Stimulated activated CD4-positive, alpha-beta T cell treated with anti-CD3 and anti-CD28 coated beads, Interleukin-4, amount 100 ng/mL, for 4 hours (primary cell): ENCODE data around the gene SAMD4B.

Experiments
- DNase-seq, 2 experiments: peaks; one replicate each; pipeline ENCODE4 v3.0.0-alpha.2; 2020

Gene SAMD4B

GRCh38 chr19:39397360-39398296, 55.4 kb downstream of the SAMD4B start:
- DNase-seq: peak; percentile 91 to 96

DNA sequence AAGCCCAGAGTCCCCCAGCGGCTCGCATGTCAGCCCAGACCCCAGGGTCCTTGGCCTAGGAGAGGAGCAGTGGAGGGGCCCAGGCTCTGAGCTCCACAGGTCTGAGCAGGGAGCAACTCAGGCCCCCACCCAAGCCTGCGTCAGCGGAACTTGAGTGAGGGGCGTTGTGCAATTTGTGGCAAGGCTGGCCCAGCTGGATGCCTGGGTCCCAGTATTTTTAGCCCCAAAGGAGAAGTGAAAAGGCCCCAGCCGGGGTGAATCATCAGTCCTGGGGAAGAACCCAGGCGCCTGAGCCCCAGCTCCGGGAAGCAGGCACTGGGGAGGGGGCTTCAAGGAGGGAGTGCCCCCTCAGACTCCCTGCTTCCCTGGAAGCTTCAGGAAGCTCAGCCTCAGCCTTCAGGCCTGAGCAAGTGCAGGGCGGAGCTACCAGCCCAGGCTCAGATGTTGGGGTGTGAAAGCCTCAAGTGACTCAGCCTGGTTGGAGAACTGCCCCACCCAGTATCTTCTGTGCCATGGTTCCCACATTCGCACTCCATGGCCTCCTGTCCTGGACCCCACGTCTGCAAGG, 56.2 kb downstream of the SAMD4B start:
- peak; percentile 37 to 52 for DNase-seq

GRCh38 chr19:39399668-39400050, 57.4 kb downstream of the SAMD4B start:
- DNase-seq: no peak

DNA sequence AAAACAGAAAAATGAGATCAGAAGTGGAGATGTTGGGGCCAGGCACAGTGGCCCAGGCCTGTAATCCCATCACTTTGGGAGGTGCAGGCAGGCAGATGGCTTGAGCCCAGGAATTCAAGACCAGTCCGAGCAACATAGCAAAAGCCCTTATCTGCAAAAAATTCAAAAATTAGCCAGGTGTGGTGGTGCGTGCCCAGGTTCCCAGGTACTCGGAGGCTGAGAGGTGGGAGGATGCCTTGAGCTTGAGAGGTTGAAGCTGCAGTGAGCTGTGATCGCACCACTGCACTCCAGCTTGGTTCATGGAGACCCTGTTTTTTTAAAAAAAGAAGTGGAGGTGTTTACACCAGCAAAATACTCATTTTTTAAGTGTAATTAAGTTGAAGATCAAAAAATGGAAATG, 57.8 kb downstream of the SAMD4B start:
- DNase-seq: no peak

GRCh38 chr19:39401070-39401548, 58.9 kb downstream of the SAMD4B start:
- no peak for DNase-seq

DNA sequence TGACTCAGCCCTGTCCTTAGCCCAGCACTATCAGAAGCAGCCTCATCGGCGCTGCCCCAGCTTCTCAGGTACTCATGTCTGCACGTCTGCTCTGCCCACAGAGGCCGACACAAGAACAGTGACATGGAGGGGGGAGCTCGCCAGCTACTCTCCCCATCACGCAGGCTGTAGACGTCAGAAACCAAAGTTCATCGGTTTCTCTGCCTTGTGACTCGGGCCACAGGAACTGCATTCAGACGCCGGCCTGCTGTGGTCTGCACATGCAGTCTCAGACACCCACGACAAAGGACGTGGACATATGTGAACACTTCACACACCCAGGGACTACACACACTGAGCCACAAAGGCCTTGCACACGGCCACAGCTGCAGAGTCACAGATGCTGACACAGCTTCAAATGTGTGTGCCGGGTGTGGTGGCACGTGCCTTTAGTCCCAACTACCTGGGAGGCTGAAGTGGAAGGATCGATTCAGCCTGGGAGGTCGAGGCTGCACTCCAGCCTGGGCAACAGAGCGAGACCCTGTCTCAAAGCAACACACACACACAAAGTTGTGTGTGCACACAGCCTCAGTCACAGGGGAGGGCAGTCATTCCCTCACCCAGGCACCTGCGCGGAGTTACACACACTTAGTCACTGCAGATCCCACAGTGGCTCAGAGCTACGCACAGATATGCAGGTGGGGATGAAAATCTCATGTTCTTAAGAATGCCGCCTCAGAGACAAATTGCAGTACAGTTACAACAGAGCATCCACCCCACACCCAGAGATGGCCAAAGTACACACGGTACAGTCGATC, 59.5 kb downstream of the SAMD4B start:
- DNase-seq: peak; percentile 61 to 79

DNA sequence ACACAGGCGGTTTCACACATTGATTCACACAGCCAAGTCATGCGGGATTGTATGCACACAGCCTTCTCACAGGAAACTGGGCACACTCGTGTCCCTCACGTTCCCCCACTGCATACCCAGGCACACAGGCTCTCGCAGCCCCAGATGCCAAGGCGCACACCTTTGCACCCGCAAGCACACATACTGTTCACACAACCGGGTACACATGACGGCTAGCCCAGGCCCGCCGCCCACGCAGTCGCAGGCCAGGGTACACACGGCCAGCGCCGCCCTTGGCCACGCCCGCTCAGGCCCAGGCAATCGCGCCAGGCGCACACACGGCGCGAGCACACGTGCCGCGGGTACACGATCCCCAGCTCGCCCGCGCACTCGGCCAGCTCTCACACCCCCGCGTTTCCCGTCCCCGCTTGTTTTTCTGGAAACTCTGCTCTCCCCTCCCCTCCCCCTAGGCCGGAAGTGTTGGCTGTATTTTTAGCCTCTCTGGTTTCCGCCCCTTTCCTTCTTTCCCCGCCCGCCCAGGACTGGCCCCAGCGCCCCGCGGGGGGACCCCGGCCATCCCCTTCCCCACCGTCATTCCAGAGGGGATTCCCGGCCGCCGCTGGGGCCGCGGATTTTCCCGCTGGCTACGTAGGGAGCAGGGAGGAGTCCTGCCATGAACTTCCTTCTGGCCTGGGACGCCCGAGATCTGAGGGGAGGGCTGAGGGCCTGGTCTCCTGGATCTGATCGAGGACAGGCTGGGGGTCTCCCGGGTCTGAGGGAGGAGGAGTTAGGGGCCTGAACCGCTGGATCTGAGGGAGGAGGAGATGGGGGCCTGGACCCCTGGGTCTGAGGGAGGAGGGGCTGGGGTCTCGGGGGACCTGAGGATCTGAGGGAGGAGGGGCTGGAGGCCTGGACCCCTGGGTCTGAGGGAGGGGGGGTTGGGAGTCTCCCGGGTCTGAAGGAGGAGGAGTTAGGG, 60.4 kb downstream of the SAMD4B start:
- peak; percentile 79 to 84 for DNase-seq

- DNase-seq: peak; percentile 96
Measured at GRCh38 chr19:39403331-39404312, 61.4 kb downstream of the SAMD4B start.

GRCh38 chr19:39405261-39405957, 63.2 kb downstream of the SAMD4B start:
- DNase-seq: peak in 1 of 2 experiments; percentile 12

GRCh38 chr19:39405958-39406655, 63.9 kb downstream of the SAMD4B start:
- DNase-seq: peak; percentile 83 to 91

DNA sequence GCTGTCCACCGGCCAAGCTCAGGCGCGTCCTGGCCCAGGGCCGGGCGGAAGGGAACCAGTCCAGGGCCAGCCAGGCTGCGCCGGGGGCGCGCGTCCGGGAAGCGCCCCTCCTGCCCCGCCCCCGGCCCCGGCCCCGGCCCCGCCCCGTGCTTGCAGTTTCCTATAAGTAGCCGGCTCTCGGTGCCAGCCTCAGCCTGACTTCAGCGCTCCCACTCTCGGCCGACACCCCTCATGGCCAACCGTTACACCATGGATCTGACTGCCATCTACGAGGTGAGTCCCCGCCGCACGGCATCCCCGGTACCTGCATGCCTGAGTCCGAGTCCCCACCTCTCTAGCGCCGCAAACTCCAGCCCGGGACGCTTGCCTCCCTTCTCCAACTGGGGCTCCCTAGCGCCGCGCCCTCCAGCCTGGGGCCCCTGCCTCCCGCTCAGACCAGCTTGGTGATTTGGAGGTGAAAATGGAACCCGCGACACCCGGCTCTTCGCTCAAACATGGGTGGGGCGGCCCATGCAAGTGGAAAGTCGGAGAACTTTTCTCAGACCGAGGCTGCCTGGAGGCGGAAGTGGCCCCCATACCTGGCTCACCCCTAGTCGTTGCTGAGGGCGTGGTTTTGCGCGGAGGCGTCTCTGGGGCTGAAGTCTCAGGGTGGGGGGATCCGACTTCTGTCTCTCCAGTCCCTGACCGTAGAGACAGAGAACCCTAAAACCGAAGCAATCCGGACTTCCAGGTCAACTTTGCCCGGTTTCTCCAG, 64.6 kb downstream of the SAMD4B start, which contains the start of gene ZFP36:
ZFP36 (plus strand) TSS at position 192 of the 754 bp plus-strand sequence; CDS start at position 250, 58 bp downstream.
- DNase-seq: peak; percentile 82 to 89

DNA sequence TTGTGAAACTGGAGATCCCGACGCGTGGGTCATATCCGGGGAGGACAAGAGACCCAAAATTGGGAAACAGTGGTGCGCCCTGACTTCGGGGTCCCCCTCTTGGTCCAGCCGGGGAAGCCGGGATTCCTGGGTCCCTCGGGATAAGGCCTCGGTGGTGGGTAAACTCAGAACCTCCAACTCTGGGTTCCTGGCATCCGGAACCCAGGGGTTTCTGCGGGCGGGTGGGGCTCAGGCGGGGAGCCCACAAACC, 65.1 kb downstream of the SAMD4B start:
- DNase-seq: no peak

DNA sequence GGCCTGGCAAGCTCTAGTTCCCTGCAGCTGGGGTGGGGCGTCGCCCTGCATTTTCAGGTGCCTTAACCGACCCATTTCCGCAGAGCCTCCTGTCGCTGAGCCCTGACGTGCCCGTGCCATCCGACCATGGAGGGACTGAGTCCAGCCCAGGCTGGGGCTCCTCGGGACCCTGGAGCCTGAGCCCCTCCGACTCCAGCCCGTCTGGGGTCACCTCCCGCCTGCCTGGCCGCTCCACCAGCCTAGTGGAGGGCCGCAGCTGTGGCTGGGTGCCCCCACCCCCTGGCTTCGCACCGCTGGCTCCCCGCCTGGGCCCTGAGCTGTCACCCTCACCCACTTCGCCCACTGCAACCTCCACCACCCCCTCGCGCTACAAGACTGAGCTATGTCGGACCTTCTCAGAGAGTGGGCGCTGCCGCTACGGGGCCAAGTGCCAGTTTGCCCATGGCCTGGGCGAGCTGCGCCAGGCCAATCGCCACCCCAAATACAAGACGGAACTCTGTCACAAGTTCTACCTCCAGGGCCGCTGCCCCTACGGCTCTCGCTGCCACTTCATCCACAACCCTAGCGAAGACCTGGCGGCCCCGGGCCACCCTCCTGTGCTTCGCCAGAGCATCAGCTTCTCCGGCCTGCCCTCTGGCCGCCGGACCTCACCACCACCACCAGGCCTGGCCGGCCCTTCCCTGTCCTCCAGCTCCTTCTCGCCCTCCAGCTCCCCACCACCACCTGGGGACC, 65.6 kb downstream of the SAMD4B start:
- DNase-seq: peak; percentile 44 to 54

DNA sequence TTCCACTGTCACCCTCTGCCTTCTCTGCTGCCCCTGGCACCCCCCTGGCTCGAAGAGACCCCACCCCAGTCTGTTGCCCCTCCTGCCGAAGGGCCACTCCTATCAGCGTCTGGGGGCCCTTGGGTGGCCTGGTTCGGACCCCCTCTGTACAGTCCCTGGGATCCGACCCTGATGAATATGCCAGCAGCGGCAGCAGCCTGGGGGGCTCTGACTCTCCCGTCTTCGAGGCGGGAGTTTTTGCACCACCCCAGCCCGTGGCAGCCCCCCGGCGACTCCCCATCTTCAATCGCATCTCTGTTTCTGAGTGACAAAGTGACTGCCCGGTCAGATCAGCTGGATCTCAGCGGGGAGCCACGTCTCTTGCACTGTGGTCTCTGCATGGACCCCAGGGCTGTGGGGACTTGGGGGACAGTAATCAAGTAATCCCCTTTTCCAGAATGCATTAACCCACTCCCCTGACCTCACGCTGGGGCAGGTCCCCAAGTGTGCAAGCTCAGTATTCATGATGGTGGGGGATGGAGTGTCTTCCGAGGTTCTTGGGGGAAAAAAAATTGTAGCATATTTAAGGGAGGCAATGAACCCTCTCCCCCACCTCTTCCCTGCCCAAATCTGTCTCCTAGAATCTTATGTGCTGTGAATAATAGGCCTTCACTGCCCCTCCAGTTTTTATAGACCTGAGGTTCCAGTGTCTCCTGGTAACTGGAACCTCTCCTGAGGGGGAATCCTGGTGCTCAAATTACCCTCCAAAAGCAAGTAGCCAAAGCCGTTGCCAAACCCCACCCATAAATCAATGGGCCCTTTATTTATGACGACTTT, 66.4 kb downstream of the SAMD4B start:
- DNase-seq: peak; percentile 7 to 13

DNA sequence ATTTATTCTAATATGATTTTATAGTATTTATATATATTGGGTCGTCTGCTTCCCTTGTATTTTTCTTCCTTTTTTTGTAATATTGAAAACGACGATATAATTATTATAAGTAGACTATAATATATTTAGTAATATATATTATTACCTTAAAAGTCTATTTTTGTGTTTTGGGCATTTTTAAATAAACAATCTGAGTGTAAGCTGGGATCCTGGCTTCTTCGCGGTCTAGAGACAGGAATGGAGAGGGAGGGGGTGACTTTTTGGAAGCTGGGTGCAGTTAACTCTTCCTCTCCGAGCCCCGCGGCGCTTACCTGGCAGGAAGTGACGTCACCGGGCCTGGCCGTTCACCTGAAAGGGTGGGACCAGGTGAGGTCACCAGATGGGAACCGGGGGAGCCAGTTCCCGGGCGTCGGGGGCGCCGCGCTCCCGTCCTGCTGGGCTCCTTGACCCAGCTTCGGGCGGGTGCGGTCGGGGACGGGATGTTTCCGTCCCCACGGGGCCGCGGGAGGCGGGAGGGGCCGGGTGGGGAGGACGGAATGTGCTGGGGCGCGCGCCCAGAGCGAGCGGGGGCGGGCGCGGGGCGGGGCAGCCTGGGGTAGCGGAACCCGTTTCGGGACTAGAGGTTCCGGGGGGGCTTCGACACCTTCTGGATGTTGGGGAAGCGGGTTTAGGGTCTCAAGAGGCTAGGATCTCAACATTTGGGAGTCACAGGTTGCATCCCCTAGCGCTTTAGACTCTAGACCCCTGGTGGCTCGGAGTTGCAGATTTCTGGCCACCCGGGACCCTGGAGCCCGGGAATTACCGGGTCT, 67.2 kb downstream of the SAMD4B start:
- peak; percentile 75 to 84 for DNase-seq
